Astrocyte of the spinal cord (primary cell): Measurements from ENCODE around the gene ADAMTS18.
"Not testable (repeated sequence)": the region's sequence is repeated elsewhere in the genome, so short reads cannot be mapped to it uniquely, and the experiment has no call there.

Experiments used
- DNase-seq: peaks from one replicate; pipeline ENCODE4 v3.0.0; 2011; ENCODE audit warnings: low read depth, low spot score
- H3K4me3 ChIP-seq: 2 replicates; pipeline ENCODE4 v1.5.1; 2011; ENCODE audit warnings: low read depth, mild to moderate bottlenecking, low read length, moderate library complexity
- CTCF ChIP-seq: IDR thresholded peaks from 2 replicates; pipeline ENCODE4 v1.5.1; 2012; ENCODE audit warnings: low read depth, mild to moderate bottlenecking, low read length, inconsistent platforms
- in situ Hi-C: cut with HindIII; loops from 2 replicates; pipeline ENCODE4 v1.10.0; 2017; ENCODE audit warnings: low sequenced_read_pairs

Gene ADAMTS18

GRCh38 chr16:77467821-77468335 is 33.0 kb upstream of the ADAMTS18 start:
- in situ Hi-C loops = no loop called here
- no peak overlapping the region for H3K4me3 ChIP-seq

GRCh38 chr16:77463659-77464058 is 28.8 kb upstream of the ADAMTS18 start:
- H3K4me3 ChIP-seq, in situ Hi-C loops, DNase-seq: not testable (repeated sequence)

More at GRCh38 chr16:77467821-77468335, 33.0 kb upstream of the ADAMTS18 start:
- no peak for DNase-seq
- no peak for TF ChIP-seq CTCF

GRCh38 chr16:77462894-77463293 is 28.1 kb upstream of the ADAMTS18 start:
- DNase-seq = no peak
- no peak for TF ChIP-seq CTCF
- in situ Hi-C loops = no loop called here
- H3K4me3 ChIP-seq = no peak overlapping the region

- in situ Hi-C loops = no loop called here
- H3K4me3 ChIP-seq = no peak overlapping the region
- peak; percentile 41 for DNase-seq
- TF ChIP-seq CTCF = no peak
These were observed 24.9 kb upstream of the ADAMTS18 start for GRCh38 chr16:77459534-77460254.

DNA sequence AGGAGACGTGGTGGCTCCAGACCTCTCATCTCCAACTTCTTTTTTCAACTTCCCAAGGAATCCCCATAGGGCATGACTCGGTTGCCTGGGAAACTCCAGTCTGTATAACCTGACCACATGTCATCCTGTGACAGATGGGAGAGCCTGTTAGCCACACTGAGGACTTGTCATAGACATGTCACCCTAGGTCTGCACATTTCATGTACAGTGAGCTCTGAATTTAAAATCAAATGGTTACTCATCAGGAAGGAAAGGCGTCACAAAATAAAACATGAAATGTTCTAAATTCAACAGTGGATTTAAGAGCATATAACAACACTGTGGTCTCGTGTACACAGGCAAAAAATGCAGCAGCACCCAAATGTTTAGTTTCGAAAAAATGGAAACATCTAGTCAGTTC is 22.2 kb upstream of the ADAMTS18 start:
- no peak for TF ChIP-seq CTCF
- in situ Hi-C loops = no loop called here
- no peak overlapping the region for H3K4me3 ChIP-seq

GRCh38 chr16:77452243-77452642 is 17.4 kb upstream of the ADAMTS18 start:
- no peak for DNase-seq
- TF ChIP-seq CTCF = no peak
- in situ Hi-C loops = no loop called here

More for the DNA sequence above, 22.2 kb upstream of the ADAMTS18 start:
- DNase-seq = peak; percentile 62

DNA sequence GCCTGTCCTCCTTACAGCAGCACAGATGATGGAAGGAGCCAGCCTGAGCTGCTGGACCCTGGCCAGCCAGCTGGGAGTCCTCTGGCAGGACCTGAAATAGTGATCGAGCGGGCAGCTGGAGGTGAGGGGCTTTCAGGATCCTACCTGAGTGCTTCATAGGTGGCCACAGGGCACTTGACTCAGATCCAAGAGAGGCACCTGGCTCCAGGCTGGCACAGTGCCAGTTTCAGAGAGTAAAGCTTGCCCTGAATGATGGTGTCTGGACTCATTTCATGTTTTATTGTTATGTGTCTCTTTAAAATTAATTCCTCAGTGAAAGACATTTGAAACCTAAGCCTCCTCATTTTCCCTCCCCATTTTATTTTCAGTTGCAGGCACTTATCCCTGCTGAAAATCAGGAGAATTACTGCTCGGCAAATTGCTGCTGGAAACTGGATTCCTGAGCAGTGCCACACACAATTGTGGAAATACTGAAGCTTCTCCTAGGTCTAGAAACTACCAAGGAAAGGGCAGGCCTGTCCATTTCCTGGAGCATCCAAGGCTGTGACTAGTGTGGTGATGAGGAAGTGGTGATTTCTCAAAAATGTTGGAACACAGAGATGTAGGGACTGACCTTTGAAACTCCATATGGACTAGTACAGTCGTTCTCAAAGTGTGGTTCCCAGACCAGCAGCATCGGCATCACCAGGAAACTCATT is 16.1 kb upstream of the ADAMTS18 start:
- in situ Hi-C loops = no loop called here
- TF ChIP-seq CTCF = no peak
- H3K4me3 ChIP-seq = no peak overlapping the region

More at GRCh38 chr16:77452243-77452642, 17.4 kb upstream of the ADAMTS18 start:
- no peak overlapping the region for H3K4me3 ChIP-seq

More for the DNA sequence above, 16.1 kb upstream of the ADAMTS18 start:
- DNase-seq = no peak
